HEK293T (cell line): Measurements from ENCODE around the gene UNC79.

ENCODE experiments used
- BHLHE40 ChIP-seq: fragments of 450-650 bp; IDR thresholded peaks from 2 replicates; pipeline ENCODE4 v1.6.1; 2016; ENCODE audit warnings: mild to moderate bottlenecking, moderate library complexity, borderline replicate concordance
- ELF4 ChIP-seq: fragments of 450-650 bp; IDR thresholded peaks from 2 replicates; pipeline ENCODE4 v1.6.1; 2017; ENCODE audit warnings: antibody characterized with exemption
- FOXK2 ChIP-seq: fragments of 450-650 bp; IDR thresholded peaks from 2 replicates; pipeline ENCODE4 v1.6.1; 2016; ENCODE audit warnings: mild to moderate bottlenecking
- FOXM1 ChIP-seq: fragments of 450-650 bp; IDR thresholded peaks from 2 replicates; pipeline ENCODE4 v1.6.1; 2017; ENCODE audit warnings: mild to moderate bottlenecking, borderline replicate concordance
- PKNOX1 ChIP-seq: fragments of 450-650 bp; IDR thresholded peaks from 2 replicates; pipeline ENCODE4 v1.6.1; 2016
- SP1 ChIP-seq: fragments of 450-650 bp; IDR thresholded peaks from 2 replicates; pipeline ENCODE4 v1.6.1; 2017
- SUZ12 ChIP-seq: fragments of 450-650 bp; IDR thresholded peaks from 2 replicates; pipeline ENCODE4 v1.6.1; 2016; ENCODE audit warnings: mild to moderate bottlenecking
- TARDBP ChIP-seq: fragments of 450-650 bp; IDR thresholded peaks from 2 replicates; pipeline ENCODE4 v1.6.1; 2016

- TF ChIP-seq PKNOX1 (no peak), TARDBP (no peak), BHLHE40 (no peak), FOXM1 (no peak), SP1 (no peak), SUZ12 (no peak), FOXK2 (no peak), ELF4 (no peak)
Observed at GRCh38 chr14:93727917-93728650, 297.3 kb downstream of the UNC79 start.
